ENCODE measurements around the gene SH3RF2.

Gene SH3RF2

DNA sequence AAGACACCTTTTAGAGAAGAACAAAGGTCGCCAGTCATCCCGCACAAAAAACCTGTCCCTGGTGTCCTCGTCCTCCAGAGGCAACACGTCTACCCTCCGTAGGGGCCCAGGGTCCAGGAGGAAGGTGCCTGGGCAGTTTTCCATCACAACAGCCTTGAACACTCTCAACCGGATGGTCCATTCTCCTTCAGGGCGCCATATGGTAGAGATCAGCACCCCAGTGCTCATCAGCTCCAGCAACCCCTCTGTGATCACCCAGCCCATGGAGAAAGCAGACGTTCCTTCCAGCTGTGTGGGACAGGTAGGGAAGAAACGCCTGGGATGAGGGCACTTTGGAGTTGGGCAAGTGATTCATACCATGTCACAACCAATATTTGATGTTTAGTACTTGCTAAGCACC is 77.4 kb downstream of the SH3RF2 start:
- no peak for DNase-seq

DNA sequence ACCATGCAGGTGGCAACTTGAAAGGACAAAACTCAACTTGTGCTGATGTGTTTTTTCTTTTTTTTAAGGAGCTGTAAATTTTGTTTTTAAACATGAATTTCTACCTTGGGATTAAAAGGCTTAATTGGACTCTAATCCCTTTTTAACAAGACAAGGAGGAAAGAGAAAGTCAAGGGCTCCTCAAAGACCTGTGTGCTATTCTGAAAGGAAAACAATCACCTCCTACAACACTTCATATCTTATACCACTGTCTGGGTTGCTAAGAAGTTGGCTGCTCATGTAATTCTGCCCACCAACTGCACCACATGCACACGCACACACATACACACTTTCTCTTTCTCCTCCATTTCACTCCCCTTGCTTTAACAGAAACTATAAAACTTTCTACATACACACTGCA is 78.6 kb downstream of the SH3RF2 start:
- no peak for DNase-seq

DNA sequence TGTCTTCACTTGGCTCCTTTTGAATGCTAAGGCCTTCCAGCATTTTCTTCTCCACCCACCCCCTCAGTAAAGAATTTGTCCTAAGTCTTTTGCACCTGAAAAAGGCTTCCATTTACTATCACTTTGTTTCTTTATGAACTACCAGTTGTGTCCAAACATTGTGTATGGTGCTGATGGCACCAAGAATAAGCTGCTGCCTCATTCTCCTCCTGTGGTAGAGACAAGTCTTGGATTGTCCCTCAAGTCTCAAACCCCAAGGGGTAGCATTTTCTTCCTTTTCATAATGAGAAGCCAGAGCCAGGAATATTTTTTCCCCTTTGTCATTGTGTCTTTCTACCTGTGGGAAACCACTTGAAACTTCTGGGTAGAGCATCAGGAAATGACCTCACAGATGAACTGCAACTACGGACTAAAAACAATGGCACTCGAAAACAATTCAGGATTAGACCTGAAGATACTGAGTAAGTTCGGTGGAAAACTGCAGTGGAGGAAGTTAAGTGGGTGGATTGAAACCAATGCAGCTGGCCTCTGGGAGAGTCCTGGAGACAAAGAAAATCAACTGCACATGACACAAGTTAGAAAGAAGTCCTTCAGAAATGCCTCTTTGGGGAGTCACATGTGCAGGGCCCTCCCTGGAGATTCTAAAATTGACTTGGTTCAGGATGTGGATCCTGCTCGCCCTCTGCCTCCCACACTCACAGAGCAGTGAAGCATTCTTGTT is 80.5 kb downstream of the SH3RF2 start:
- no peak for DNase-seq

DNA sequence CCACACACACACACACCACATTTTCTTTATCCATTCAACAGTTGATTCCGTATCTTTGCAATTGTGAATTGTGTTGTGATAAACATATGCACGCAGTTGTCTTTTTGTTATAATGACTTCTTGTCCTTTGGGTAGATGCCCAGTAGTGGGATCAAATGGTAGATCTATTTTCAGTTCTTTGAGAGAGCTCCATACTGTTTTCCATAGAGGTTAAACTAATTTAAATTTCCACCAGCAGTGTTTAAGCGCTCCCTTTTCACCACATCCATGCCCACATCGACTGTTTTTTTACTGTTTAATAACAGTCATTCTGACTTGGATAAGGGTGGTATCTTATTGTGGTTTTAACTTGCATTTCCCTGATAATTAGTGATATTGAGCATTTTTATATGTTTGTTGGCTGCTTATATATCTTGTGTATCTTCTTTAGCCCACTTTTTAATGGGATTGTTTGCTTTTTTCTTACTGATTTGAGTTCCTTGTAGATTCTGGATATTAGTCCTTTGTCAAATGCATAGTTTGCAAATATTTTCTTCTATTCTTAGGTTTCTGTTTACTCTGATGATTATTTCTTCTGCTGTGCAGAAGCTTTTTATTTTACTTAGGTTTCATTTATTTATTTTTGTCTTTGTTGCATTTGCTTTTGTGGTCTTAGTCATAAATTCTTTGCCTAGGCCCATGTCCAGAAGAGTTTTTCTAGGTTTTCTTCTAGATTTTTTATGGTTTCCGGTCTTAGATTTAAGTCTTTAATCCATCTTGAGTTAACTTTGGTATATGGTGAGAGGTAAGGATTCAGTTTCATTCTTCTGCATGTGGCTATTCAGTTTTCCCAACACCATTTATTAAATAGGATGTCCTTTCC is 82.4 kb downstream of the SH3RF2 start:
- no peak for DNase-seq

DNA sequence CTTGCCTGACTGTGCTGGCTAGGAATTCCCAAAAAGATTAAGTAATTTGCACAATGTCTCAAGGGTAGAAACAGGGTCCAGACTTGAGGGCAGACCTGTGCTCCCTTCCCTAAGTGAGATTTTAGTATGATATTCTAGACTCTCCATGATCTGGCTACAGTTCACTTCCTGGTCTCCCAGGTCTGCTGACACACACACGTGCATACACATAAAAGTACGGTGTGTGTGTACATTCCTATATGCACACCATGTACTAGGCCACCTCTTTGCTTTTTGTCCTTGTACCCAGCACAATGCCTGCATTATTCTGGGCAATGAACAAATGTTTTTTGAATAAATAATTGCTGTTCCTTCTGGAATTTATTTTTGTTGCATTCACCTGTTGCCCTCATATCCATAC is 83.7 kb downstream of the SH3RF2 start:
- no peak for DNase-seq

DNA sequence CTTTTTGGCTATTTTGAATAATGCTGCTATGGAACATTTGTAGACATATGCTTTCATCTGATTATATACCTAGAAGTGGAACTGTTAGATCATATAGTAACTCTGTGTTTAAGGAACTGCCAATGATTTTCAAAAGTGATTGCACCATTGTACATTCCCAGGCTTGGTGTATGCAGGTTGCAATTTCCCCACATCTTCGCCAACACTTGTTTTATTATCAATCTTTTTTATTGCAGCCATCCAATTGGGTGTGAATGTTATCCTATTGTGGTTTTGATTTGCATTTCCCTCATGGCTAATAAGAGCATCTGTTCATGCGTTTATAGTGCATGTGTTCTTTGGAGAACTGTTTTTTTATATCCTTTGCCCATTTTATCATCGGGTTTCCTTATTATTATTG is 87.7 kb downstream of the SH3RF2 start:
- no peak for DNase-seq

DNA sequence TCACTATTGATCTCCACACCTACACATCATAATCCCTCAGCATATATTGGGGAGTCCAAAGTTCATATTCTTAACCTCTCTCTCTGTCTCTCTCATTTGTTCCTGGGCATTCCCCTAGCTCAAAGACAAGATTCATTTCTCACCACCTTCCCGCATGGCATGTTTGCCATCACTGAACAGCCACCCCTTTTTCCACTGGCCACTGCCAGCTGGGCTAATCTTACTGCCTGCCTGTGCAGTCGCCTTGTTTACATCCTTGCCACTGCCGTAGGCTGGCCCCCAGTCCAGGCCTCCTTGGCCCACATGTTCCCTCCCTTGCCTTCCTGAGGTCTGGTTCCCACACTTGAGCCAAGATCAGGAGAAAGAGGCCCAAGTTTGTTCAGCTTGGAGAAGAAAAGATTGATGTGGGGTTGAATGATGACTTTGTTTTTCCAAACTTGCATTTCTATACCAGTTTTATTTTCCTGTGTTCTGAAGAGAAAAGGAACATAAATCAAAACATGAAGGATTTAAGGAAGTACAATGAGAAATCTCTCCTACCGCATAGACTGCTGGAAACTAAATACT is 88.8 kb downstream of the SH3RF2 start:
- no peak for DNase-seq

DNA sequence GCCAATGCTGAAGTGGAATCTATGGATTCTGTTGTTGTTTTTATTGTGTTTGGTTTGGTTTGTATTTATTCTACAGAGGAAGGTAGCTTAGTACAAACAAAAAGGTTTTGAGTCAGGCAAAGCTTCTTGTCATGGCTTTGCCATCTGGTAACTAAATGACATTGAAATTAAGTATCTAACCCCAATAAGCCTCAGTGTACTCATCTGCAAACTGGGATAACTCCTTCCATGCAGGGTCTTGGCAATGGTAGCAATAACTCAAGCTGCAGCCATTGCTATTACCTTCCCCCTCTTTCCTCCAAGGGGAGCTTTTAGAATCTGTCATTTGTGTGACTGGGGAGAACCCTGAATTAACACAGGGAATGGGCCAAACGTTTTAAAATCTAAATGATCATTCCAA is 89.3 kb downstream of the SH3RF2 start:
- no peak for DNase-seq

DNA sequence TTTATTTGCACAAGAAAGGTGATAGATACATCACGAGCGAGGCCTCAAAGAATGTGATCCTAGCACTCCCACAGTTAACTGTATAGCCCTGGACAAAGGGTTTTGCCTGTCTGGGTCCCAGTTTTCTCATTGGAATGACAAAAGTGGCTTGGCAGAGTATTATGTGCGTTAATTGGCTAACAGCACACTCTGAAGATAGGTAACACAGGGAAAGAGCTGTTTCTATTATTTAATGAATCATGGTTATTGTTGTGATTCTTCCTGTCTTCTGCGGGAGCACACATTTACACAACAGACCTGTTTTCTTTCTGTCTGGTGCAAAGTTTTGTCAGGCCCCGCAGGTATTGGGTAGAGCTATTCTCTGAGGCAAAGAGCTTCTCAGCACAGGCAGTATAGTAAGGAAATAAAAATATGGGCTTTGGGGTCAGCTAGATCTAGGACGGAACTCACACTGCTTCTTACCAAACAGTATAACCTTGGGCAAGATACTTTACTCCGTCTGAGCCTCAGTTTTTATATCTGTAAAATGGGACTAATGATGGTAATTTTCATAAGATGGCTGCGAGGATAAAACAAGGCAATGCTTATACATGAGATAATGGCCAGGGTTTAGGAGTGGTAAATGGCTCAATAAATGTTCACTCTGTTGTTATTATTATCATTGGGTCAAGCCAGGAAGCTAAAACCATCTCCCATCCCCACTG is 90.1 kb downstream of the SH3RF2 start:
- DNase-seq: no peak

DNA sequence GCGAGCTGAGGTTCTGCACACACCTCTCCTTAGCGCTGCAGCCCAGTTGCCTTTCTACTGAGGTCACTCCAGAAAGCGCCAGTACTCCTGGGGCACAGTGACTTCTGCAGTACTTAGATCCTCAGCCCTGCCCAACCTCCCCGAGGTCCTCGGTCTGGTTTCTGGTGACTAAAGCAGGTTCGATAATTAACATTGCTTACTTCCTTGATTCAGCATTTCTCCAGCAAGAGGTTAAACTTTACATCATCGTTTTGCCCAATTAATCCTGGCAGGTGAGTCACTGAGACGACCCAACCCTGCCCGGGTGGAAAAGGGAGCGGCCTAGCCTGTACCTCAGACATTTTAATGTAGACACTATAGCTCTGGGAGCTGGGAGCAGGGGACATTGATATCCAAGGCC is 91.4 kb downstream of the SH3RF2 start:
- no peak for DNase-seq

DNA sequence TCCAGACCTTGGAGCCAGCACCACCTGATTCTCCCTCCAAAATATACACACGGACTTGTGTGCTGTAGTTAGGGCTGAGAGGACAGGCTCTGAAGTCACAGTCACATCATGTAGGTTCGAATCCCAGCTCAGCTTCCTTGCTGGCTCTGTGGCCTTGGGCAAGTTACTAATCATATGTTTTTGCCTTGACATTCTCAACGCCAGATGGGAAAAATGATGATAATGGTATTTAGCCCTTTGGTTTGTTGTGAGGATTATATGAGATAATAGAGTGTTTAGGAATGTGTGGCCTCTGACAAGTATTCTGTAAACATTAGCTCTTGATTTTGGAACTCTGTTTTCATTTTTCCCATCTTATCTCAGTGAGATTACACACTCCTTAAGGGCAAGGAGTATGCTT is 96.5 kb downstream of the SH3RF2 start:
- no peak for DNase-seq

DNA sequence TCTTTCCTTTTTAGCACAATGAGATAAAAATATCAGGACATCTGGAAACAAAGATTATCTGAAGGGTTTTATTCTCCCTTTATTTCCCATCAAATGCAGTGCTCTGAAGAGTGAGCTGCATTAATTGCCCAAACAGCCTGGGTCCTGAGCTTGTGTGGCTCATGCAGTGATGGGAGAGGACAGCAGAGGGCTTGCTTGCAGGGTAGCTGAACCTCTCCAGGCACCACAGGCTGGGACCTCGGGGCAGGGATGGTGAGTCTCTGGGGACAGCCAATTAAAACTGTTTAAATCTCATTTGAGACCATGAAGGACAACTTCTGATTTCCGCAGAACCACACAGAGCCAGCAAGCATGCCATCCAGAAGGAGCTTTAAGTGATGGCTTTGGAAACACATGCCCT is 97.7 kb downstream of the SH3RF2 start:
- no peak for DNase-seq

DNA sequence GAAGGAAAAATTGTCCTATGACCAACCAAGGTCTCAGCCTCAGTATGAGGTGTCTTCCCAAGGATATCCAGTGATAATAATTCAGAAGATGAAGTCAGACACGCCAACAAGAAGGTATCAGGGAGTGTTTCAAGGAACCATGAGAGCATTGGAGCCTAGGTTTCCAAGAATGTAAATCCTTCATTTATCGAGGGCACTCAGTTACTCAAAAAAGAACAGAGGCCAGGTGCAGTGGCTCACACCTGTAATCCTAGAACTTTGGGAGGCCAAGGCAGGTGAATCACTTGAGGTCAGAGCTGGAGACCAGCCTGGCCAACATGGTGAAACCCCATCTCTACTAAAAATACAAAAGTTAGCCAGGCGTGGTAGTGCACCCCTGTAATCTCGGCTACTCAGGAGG is 98.2 kb downstream of the SH3RF2 start:
- no peak for DNase-seq

DNA sequence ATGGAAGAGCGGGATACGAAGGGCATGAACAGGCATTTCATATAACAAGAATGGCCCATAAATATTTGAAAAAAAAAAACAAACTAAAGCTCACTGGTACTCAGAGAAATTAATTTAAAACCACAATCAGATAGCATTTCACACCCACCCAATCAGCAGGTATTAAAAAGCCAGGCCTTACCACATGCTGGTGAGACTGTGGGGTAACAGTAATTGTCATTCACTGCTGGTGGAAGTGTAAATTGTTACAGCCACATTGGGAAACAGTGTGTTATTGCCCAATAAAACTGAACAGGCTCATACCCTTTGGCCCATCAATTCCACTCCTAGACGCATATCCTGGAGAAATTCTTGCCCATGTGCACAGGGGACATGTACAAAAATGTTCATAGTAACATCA is 103.0 kb downstream of the SH3RF2 start:
- no peak for DNase-seq

DNA sequence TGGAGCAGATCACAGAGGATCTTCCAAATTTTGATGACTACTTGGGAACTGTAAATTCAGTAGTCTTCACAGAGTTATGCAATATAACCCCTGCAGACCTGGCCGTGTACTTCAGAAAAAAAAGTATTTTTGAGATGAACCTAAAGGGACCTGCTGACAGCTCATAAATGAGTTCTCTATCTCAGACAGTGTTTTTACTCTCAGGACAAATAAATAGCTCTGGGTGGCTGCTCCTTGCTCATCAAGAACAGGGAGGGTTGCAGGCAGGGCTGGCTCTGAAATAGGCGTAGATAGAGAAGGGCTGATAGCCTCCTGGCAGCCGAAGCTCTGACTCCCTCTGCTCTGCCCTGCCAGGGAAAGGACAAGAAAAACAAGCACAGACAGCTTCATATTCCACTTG is 104.1 kb downstream of the SH3RF2 start:
- no peak for DNase-seq

DNA sequence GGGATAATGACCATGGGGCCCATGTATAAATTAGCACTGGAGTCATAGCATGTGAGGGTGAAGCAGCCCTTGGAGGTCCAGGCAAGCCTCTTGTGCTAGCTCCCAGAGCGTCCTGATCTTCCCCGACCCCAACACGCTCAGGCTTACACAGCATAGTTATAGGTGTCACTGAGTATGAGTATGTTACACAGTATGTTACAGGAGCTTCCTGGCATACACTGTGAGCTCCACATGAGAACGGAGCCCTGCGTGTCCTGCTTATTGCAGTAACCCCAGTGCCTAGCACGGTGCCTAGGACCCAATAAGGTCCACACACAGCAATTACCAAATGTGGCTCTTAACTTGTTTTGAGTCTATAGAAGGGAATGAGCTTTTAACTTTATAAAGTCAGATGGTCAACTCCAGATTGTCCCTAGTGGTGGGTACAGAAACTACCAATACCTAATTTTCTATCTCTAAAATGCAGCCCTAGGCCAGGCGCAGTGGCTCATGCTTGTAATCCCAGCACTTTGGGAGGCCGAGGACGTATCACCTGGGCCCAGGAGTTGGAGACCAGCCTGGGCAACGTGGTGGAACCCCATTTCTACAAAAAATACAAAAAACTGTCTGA is 104.9 kb downstream of the SH3RF2 start:
- DNase-seq: no peak

DNA sequence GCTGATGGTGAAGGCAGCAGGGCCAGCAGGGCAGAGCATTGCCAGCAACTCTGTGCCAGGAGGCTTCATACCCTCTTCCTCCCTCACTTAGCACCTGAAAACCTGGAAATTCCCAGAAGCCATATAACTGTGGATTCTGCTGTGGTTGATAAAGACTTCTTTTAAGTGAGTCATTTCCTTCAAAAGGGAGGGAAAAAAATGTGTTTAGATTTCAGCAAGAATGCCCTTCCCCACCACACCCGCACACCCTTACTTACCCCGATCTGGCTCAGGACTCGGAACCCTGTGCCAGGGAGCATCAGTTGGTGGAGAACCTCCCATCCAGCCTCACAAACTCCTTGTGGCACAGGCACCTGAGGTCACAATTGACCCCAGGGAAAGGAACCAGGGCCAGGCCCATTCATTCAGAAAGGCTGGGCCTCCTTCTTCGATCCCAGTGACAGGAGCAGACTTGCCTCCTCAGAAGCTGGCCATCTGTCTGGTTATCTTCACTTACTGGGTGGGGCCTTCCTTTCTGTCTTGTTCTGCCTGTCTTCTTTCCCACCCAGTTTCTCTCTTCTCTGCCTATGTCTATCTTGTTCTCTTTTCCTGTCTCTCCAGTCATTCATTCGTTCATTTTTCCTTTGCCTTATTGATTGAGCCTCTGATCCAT is 106.4 kb downstream of the SH3RF2 start:
- DNase-seq: no peak

DNA sequence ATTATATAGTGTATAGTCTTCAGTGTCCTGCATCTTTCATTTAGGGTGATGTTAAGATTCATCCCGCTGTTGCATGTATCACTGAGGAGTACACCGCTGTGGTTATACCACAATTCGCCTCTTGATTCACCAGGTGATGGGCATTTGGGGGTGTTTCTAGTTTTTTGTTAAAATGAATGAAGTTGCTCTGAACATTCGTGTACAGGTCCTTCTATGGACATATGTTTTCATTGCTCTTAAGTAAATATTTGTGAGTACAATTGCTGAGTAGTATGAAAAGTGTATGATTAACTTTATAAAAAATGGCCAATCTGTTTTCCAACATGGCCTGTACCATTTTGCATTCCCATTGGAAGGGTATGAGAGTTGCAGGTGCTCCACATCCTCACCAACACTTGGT is 107.3 kb downstream of the SH3RF2 start:
- DNase-seq: no peak

DNA sequence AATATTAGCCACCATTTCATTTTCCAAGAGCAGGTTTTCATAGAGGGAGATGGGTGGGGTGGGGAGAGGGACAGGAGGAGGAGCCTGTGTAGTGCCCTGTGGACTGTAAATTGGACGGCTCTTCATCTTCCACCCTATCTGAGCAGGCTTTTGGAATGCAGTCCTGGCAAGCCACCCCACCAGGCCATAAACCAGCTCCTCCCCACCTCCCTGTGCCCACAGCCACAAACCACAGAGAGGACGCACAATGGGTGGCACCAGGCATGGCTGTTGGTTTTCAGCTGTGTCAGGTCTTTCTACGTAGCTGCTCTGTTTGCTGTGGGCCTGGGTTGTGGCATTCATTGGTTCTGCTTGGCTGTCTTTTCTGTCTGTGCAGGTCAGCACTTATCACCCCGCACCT is 111.0 kb downstream of the SH3RF2 start:
- DNase-seq: no peak

DNA sequence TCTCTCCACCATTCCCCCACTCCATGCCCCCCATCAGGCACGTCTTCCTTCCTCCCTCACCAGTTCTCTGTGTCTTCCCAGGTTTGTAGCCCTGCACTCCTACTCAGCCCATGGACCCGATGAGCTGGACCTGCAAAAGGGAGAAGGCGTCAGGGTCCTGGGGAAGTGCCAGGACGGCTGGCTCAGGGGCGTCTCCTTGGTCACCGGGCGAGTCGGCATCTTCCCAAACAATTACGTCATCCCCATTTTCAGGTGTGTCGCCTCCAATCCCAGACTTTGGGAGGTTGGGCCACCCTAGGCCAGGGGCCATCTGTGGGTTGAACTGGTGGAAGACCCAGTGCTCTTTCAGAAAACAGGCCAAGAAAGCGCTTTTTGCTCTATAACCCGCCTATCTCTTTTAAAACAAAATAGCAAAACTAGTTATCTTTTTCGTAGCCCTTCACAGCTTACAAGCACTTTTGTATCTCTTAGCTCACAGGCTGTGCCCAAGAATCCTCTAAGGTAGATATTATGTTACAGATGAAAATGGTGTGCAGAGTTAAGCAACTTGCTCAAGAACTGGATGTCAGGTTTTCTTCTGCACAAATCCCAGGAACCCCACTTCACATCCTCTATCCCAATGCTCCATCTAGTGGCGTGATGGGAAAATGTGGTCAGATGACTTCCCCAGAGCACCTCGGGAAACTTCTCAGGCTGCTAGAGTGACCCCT is 112.8 kb downstream of the SH3RF2 start:
- DNase-seq: peak in 1 of 5 donors; percentile 24

DNA sequence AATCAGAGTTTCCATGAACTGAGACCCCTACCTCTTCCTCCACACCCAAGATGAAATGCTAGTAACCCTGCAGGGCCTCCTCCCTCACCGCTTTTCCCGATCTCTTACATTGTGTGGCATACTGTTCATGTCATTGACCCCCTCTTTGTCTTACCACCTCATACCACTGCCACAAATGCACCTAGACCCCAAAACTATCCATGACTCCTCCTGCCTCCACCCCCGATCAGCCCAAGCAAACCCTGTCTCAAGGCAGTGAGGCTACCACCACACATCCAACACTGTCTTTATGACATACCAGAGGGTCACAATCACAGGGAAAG is 113.3 kb downstream of the SH3RF2 start:
- no peak for DNase-seq

DNA sequence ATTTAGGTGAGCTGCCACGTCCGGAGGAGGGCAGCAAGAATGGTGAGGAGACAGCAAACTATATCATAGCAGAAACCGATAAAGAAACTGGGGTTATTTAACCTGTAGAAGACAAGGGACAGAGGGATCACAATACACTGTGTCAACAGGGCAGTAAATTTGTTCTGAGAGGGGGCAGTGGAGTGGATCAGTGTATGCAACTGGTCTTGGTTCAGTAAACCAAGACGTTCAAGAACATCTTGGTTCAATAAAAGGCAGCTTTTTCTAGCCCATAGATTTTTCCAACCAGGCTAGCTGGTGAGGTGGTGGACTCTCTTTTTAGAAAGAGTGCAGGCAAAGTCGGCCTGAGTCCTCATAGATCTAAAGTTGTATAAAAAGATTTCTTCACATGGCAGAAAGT is 113.7 kb downstream of the SH3RF2 start:
- DNase-seq: no peak
